Measurements from ENCODE around the gene DOK6.
A peak's percentile ranks its signal among the peaks of the same experiment; 100 is the strongest.

DOK6 gene

DNA sequence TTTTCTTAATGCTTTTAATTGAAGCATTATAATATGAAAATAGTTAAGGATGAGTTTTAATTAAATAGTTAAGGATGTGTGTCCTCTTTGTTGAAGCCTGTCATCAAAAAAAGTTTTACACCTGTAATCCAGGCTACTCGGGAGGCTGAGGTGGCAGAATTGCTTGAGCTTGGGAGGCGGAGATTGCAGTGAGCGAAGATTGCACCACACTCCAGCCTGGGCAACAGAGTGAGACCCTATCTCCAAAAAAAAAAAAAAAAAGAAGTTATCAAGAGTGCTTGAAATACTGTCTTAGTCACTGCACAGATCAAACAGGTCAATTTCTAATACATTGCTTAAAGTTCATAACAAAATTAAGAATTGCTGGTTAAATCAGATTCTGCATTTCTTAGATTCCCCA lies 353.4 kb downstream of the DOK6 start:
- DNase-seq (ENCODE audit: low spot score): no peak

DNA sequence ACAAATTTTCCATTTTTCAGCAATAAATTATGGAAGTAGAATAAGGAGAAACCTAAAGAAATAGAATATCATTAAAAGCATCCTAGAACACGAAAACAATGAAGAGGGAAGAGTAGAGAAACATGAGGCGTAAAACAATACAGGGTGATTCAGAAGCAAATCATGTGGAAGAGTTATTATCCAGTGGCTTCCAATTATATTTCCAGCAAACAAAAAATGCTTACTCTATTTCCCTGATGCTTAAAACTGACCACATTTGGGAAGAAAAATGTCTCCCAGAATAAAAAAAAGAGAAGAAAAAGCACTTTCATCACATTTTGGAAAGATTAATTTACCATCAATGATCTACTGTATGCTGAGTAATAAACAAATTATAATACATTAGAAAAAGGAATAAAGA lies 354.4 kb downstream of the DOK6 start:
- DNase-seq (ENCODE audit: low spot score): no peak

DNA sequence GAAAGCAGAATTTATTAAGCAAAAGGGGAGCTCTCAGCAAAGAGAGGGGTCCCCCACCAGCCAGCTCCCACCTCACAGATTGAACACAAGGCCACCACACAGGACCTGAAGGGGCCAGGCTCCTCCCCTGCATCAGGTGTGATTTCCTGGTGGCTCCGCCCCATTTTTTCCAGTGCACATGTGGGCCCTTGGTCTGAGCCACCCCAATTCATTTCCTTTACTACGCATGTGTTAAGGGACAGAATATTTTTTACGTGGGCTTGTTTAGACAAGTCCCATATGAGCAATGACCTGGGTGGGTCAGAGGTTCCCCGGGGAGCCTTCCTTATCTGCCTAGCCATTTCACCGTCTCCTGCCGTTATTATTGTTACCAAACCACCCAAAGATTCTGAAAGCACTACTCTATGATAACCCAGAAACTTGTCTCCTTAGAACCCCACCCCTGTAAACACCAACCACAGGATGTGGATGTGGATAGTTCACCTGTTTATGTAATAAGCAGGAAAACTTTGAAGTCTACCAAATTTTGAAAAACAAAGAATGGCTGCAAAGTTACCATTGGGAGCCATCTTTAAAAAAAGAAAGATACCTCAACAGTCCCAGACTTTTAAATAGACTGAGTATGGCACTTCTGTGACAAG lies 355.3 kb downstream of the DOK6 start:
- no peak for DNase-seq (ENCODE audit: low spot score)

GRCh38 chr18:69757733-69758132 lies 357.0 kb downstream of the DOK6 start:
- DNase-seq (ENCODE audit: low spot score): peak; percentile 59

- no peak for DNase-seq (ENCODE audit: low spot score)
Measured at GRCh38 chr18:69758458-69758857, 357.8 kb downstream of the DOK6 start.

DNA sequence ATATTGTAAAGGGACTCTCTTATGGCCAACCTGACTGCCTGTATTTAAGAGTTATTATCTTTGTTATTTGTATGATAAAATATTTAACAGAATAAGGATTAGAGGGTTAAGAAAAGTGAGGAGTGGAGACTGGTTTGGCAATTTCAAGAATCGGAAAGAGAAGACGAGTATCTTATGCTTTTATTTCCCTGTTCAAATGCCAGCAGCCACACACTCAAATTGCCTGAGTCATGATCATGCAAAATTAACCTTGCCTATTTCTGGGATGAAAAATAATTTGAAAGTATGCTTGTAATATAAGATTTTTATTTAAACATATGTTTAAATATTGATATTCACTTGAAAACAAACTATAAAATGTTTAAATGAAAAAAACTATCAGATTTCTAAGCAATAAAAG lies 358.4 kb downstream of the DOK6 start:
- no peak for DNase-seq (ENCODE audit: low spot score)

- DNase-seq (ENCODE audit: low spot score): no peak
Measured at GRCh38 chr18:69763002-69763401, 362.3 kb downstream of the DOK6 start.

DNA sequence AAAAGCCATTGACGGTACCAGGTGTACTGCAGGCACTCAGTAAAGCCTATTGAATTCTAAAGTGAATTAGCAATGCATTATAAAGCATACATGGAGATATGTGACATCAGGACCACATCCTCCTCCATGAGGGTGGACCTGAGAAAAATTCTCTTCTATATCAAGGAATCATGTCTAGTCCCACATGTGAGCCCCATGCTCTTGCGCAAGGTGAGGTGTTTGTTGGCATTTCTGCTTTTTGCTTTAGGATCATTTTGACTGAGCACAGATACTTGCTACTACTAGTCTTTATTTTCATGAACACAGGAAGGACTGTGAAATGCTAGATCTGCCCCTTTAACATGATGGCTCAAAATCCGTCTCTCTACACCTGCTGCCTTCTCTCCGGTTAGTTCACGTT lies 363.1 kb downstream of the DOK6 start:
- DNase-seq (ENCODE audit: low spot score): no peak

GRCh38 chr18:69770238-69770637 lies 369.6 kb downstream of the DOK6 start:
- no peak for DNase-seq (ENCODE audit: low spot score)

DNA sequence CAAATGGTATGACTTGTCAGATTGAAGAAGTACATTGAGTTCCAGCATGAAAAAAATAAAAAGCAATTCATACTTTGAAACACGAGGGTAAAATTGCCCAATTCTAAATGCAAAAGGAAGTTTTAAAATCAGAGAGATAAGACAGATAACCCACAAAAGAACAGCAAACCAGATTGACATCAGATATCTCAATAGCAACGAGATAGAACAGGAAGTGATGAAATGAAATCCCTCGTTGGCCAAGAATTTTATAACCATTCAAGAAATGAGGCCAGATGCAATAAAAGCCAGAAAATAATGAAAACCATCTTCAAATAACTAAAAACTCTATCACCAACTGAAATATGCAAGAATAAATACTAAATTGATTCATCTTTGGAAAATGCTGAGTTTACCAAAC lies 374.1 kb downstream of the DOK6 start:
- DNase-seq (ENCODE audit: low spot score): no peak

- DNase-seq (ENCODE audit: low spot score): no peak
Measured at GRCh38 chr18:69777248-69777647, 376.6 kb downstream of the DOK6 start.

DNA sequence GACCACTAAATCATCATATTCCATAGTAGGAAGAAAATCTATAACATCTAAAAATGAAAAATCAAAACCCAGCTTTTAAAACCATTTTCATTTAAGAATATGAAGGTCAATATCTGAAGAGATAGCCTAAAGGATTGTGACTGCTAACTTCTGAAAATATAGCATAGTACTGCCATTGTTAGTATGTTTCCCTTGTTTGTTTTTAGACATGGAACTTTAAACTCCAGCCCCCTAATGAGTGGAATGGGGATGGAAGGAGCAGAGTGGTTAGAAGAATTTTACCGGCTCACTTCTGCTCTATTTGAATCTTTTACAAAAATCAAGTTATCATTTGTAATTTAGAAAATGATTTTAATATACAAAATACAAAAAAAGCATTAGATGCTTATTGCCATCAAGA lies 378.0 kb downstream of the DOK6 start:
- no peak for DNase-seq (ENCODE audit: low spot score)

DNA sequence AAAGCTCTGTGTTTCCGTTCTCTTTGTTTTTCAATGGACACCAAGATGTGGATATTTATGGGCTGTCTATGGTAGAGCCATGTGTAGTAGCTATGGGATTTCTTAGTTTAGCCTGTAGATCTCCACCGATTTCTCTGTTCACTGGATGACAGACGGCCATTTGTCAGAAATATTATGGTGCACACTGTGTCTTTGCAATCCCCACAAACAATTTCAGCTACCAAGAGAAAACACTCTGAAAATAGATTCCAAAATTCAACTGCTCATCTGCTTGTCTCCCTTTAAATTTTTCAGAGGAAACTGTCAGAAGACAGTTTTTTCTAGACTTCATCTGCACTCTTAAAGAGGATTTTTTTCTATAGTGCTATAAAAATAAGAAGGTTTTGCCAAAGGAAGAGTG lies 380.2 kb downstream of the DOK6 start:
- DNase-seq (ENCODE audit: low spot score): no peak

DNA sequence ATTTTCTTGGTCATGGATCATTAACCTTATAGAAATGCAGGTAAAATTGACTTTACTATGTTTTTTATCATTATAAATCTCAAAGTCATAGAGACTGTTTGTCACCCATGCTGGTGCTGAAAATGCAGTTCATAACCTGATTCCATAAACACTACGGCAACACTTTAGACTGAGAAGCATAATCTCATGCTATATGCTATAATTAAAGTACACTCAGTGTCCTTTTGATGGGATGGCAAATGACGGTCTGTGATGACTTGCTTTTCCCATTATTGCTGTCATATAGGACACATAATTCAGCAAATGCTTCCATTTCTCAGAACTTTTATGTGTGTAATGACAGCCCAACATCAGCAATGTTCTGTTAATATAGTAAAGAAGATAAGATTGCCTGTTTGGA lies 384.1 kb downstream of the DOK6 start:
- DNase-seq (ENCODE audit: low spot score): no peak

DNA sequence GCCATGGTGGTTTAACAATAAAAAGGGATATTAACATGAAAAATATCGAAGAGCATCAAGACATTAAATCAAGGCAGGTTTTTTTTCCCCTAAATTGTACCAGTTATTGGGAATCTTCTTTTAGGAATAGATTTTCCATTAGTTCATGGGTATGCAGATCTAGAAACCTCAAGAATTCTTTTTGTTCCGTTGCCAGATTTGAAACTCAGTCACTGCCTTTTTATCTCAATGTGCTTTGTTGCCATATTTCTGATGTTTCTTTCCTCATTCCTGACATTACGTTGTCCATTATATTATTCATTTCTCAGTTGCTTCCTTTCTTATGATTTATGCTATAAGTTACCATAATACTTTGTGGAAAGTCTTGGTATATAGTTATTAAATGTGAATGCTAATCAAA lies 384.8 kb downstream of the DOK6 start:
- no peak for DNase-seq (ENCODE audit: low spot score)

DNA sequence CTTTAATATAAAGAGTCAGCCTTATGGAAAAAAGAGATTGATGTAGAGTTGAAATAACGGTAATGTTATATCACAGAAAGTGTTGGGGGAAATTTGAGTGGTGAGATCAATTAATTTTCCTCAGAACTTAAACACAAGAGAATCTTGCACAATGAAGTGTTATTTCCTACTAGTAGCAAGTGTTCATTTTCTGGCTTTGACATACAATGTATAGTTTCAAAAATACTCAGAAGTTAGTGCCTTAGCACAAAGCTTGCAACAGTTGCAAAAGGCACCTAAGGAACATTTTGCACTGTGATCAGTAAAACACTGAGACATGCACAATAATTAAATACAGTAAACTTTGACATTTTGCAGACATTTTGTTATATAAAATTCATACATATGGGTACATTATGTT lies 385.7 kb downstream of the DOK6 start:
- no peak for DNase-seq (ENCODE audit: low spot score)

- DNase-seq (ENCODE audit: low spot score): no peak
Measured at GRCh38 chr18:69787825-69788547, 387.3 kb downstream of the DOK6 start.

GRCh38 chr18:69789794-69790193 lies 389.1 kb downstream of the DOK6 start:
- DNase-seq (ENCODE audit: low spot score): no peak

GRCh38 chr18:69790649-69791048 lies 390.0 kb downstream of the DOK6 start:
- no peak for DNase-seq (ENCODE audit: low spot score)

- DNase-seq (ENCODE audit: low spot score): no peak
Measured at GRCh38 chr18:69795791-69796190, 395.1 kb downstream of the DOK6 start.

- DNase-seq (ENCODE audit: low spot score): no peak
Measured at GRCh38 chr18:69804776-69805501, 404.3 kb downstream of the DOK6 start.

GRCh38 chr18:69808399-69808798 lies 407.7 kb downstream of the DOK6 start:
- DNase-seq (ENCODE audit: low spot score): no peak

DNA sequence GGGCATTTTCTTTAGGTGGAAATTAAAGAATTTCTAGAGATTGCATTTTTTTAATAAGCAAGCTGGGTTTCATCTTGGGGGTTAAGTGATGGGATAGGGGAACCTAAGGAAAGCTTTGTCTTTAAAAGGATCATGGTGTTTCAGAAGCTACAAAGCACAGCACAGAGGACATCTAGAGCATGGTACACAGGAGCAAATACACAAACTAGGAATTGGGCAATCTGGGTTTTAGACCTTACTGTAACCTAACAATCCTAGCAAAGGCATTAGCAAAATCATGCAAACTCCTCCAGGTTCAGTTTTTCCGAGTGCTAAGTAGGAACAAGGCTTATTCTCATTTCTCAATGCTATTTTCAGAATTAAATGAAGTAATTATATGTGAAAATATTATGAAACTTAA lies 412.9 kb downstream of the DOK6 start:
- DNase-seq (ENCODE audit: low spot score): no peak

All from putamen (tissue), 1 donor.